GM18519 (cell line): ENCODE data around the gene C1GALT1C1.
"Not testable (repeated sequence)": the region's sequence is repeated elsewhere in the genome, so short reads cannot be mapped to it uniquely, and the experiment has no call there.

ENCODE experiments used
- ATAC-seq: cut with Tn5 transposase; IDR thresholded peaks from one replicate; pipeline ENCODE4 v1.9.1; 2021; ENCODE audit warnings: mild to moderate bottlenecking, moderate library complexity; ENCODE audit not compliant: unreplicated experiment, low FRiP score

The C1GALT1C1 gene

GRCh38 chrX:120629667-120630537 lies at the start of gene C1GALT1C1:
C1GALT1C1 (minus strand) TSS chrX:120630054; CDS start chrX:120627166, 2,888 bp downstream.
- ATAC-seq, result peak; percentile 89

GRCh38 chrX:120677004-120677652 lies 47.3 kb upstream of the C1GALT1C1 start:
- ATAC-seq, result no peak

- no peak for ATAC-seq
Measured at GRCh38 chrX:120672841-120673530, 43.1 kb upstream of the C1GALT1C1 start.

GRCh38 chrX:120672389-120672788 lies 42.5 kb upstream of the C1GALT1C1 start:
- no peak for ATAC-seq

GRCh38 chrX:120671963-120672362 lies 42.1 kb upstream of the C1GALT1C1 start:
- ATAC-seq, result no peak

GRCh38 chrX:120668357-120668756 lies 38.5 kb upstream of the C1GALT1C1 start:
- no peak for ATAC-seq

GRCh38 chrX:120664535-120664934 lies 34.7 kb upstream of the C1GALT1C1 start:
- not testable (repeated sequence) for ATAC-seq

GRCh38 chrX:120664081-120664480 lies 34.2 kb upstream of the C1GALT1C1 start:
- ATAC-seq, result no peak

- ATAC-seq, result no peak
Measured at GRCh38 chrX:120662662-120663061, 32.8 kb upstream of the C1GALT1C1 start.

- ATAC-seq, result no peak
Measured at GRCh38 chrX:120660637-120661036, 30.8 kb upstream of the C1GALT1C1 start.

- ATAC-seq, result no peak
Measured at GRCh38 chrX:120653000-120653399, 23.1 kb upstream of the C1GALT1C1 start.

GRCh38 chrX:120652256-120652655 lies 22.4 kb upstream of the C1GALT1C1 start:
- ATAC-seq, result not testable (repeated sequence)

- no peak for ATAC-seq
Measured at GRCh38 chrX:120647127-120647526, 17.3 kb upstream of the C1GALT1C1 start.

- no peak for ATAC-seq
Measured at GRCh38 chrX:120642871-120643270, 13.0 kb upstream of the C1GALT1C1 start.

GRCh38 chrX:120638619-120639018 lies 8.8 kb upstream of the C1GALT1C1 start:
- no peak for ATAC-seq

- no peak for ATAC-seq
Measured at GRCh38 chrX:120625371-120625770, 4.5 kb downstream of the C1GALT1C1 start.

- ATAC-seq, result peak; percentile 47
Measured at GRCh38 chrX:120617996-120618630, 11.7 kb downstream of the C1GALT1C1 start.

GRCh38 chrX:120614816-120615215 lies 15.0 kb downstream of the C1GALT1C1 start:
- no peak for ATAC-seq

GRCh38 chrX:120612086-120612485 lies 17.8 kb downstream of the C1GALT1C1 start:
- no peak for ATAC-seq

GRCh38 chrX:120604361-120604782 lies 25.5 kb downstream of the C1GALT1C1 start:
- ATAC-seq, result peak; percentile 41
